Prostate gland (tissue), 2 donors: ENCODE results near the gene ZNF655.

Source experiments
- CTCF ChIP-seq, 4 experiments: fragments of 200-600 bp in 2 of 4; fragments of 450-650 bp in 2 of 4; sonication (generic) in 2 of 4; IDR thresholded peaks; 1 replicate in 3 of 4; 2 replicates in 1 of 4; pipeline ENCODE4 v1.5.1; 2016 to 2019; ENCODE audit warnings: antibody characterized with exemption in 4 of 4, mild to moderate bottlenecking in 2 of 4, moderate library complexity in 2 of 4
- POLR2A ChIP-seq: fragments of 450-650 bp; IDR thresholded peaks from one replicate; pipeline ENCODE4 v1.6.1; 2016; ENCODE audit warnings: antibody characterized with exemption, mild to moderate bottlenecking

GRCh38 chr7:99539213-99539811 is 19.1 kb upstream of the ZNF655 start:
- no peak for TF ChIP-seq CTCF (IDR thresholded peaks at IDR 0.05)
- TF ChIP-seq POLR2A: no peak
